Raji (cell line): ENCODE measurements around the gene ELMO2.

Source experiments
- POLR2A ChIP-seq: IDR thresholded peaks from 2 replicates; pipeline ENCODE4 v1.6.1; 2011; ENCODE audit warnings: low read depth, low read length, control low read depth; ENCODE audit not compliant: insufficient read depth

Gene ELMO2

DNA sequence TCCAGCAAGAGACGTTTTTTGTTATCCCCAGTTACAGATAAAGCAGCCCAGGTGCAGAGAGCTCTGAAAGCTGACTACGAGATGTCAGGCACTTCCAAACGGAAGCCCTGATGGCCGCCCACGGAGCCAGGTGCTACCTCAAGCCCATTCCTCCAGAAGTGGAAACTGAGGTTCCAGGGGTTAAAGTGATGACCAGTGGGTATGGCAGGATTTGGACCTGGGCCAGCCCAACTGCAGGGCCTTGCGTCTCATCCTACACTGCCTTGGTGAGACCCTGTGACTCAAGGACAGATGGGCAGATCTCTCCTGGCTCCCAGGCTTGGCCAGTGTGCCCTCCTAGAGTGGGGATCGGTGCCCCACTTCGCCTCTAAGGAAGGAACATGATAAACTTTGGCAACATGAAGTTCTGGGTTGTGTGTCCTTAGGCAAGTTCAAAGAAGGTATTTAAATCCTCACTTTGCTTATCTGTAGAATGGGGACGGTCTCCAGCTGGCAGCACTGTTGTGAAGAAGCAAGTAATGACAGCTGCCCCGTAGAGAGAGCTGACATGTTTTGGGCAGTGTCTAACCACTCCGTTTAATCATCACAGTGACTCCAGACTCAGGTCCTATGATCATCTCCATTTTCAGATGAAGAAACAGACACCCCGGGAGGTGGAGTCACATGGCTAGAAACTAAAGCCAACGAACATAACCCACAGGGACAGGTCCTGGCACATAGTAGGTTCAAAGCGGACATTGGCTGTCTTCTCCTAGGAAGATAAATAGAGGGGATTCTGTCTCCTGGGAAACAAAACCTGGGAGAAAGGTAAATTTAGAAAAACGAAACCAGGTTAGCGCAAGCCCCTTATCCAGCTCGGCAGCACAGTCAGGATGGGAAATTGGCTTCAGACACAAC lies 63.7 kb downstream of the ELMO2 start:
- TF ChIP-seq POLR2A, result no peak

DNA sequence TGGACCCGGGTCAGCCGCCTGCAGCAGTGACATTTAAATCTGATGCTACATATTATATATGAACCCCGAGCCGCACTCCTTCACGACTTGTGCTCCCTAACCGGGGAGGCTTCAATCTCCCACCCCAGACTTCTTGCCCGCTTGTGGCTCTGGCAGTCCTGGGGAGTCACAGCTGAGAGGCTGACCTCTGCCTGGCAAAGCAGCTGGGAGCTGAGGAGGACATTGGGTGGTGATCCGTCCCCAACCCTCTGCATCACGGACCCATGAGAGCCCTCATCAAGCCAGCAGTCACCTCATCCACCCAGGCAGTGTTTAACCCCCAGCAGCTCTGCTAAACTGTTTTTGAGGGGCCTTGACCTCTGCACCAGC lies 64.4 kb downstream of the ELMO2 start:
- no peak for TF ChIP-seq POLR2A

DNA sequence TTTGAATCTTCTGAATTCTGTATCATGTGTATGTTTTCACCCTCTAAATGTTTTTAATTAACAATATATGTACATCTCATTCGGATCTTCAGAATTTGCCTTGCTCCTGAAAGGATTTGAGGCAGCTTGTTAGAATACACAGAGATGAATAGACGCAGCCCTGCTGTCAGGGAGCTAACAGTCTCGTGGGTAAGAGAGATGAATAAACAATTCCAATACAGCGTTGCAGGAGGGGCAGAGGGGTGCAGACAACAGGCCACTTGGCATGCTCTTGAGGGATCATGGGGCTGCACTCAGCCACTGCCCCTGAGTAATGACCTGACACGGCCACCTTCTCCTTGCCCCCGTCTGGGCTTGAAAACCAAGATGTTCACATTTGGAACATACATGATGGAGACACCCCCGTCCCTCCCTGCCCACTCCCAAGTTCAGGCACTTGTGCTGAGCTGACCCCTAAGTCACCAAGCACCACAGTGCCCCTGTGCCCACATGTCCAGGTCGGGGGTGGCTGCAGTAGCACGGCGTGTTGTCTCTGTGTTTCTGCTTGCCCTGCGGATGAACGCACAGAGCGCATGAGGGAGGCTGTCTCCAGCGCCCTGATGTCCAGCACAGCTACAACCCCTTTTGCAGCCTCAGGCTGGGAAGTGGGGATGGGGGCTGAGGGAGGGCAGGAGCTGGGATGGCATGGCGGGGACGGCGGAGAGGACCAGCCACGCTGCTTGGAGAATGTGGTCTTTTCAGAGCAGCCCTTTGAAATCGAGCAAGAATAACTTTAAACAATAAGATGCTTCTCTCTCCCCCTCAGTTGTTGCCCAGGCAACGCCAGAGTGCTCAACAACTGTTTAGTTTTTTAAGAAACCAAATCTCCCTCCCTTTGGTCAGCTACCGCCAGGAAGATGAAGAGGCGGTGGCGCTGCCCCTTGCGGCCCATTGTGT lies 65.1 kb downstream of the ELMO2 start:
- no peak for TF ChIP-seq POLR2A

DNA sequence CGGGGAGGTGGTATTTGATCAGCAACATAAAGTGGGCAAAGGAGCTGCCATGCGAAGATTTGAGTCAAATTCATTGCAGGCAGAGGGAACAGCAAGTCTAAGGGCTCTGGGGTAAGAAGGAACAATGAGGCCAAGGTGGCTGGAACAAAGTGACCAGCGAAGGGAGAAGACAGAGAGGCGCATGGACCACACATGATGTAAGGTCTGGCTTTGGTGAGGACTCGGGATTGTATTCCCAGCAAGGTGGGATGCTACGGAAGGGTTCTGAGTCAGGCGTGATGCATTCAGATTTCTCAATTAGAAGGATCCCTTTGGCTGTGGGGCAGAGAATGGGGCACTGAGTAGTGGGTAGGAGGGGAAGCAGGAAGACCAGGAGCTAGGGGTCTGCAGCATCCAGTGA lies 67.4 kb downstream of the ELMO2 start:
- no peak for TF ChIP-seq POLR2A

DNA sequence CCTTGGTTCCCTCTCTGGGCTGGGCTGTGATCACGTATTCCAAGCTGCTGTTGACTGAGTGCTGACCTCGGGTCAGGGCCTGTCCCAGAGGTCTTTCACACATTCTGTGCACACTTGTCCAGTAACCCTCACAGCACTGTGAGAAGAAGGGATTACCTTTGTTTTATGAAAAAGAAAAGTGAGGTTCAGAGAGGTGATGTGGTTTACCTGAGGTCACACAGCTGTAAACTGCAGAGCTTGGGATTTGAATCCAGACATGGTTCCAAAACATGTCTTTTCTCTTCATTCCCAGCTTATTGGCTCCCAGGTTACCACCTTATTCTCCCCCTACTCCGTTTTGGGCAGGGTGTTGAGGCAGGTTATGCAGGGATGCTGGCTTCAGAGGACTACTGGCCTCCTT lies 69.7 kb downstream of the ELMO2 start:
- TF ChIP-seq POLR2A, result no peak

DNA sequence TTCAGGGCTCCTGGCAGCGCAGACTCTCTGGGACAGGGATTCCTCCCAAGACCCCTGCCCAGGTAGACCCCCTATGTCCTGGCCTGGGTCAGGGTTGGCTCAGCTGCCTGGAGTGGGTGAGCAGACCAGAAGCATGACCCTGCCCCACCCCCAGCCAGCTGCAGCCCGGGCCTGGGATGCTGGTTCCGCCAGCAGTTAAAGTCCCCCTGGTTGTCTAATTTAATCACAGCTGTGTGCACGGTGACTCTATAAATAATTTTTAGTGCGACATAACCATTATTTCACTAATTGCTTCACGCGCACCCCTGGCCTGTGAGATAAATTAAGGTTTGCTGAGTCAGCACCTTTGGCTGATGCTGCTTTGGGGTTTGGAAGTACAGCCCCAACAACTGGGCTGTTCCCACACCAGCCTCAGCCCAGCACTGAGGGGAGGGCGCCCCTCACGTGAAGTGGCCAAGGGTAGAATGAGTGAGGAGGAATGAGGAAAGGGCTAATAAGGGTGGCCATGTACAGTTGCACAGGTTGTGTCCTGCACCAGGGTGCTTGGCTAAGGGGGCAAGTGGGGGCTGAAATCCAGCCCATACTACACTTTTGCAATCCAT lies 72.0 kb downstream of the ELMO2 start:
- no peak for TF ChIP-seq POLR2A

DNA sequence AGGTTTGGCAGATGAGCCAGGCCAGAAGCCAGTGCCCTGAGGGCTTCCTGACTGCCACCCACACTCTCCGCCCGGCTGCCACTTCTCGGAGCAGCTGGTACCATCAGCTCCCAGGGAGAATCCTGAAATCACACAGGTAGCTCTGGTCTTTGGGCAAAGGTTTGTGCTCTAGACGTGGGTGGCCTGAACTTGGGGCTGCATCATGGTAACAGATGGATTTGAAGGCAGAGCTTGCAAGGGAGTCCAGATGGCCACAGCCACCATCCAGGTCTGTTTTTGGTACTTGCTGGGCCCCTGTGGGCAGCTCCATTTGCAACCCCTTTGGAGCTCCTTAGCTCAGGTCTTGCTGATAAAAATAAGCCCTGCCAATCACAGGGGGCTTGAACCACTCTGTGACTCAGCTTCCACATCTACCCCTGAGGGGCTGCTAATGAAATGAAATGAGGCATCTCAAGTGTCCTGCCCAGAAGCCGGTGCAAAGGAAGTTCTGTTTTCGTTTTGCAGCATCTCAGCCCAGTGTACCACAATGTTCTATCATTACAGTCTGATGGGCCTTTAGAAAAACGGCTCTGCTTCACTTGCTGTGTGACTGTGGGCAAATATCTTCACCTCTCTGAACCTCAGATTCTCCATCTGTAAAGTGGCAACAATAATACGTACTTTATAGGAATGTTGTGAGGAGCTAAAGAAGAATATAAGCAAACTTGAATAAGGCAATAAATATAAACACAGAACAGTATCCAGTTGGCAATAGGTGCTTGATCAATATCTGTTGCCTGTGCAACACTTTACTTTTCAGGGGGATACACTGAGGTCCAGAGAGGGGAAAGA lies 73.0 kb downstream of the ELMO2 start:
- no peak for TF ChIP-seq POLR2A

DNA sequence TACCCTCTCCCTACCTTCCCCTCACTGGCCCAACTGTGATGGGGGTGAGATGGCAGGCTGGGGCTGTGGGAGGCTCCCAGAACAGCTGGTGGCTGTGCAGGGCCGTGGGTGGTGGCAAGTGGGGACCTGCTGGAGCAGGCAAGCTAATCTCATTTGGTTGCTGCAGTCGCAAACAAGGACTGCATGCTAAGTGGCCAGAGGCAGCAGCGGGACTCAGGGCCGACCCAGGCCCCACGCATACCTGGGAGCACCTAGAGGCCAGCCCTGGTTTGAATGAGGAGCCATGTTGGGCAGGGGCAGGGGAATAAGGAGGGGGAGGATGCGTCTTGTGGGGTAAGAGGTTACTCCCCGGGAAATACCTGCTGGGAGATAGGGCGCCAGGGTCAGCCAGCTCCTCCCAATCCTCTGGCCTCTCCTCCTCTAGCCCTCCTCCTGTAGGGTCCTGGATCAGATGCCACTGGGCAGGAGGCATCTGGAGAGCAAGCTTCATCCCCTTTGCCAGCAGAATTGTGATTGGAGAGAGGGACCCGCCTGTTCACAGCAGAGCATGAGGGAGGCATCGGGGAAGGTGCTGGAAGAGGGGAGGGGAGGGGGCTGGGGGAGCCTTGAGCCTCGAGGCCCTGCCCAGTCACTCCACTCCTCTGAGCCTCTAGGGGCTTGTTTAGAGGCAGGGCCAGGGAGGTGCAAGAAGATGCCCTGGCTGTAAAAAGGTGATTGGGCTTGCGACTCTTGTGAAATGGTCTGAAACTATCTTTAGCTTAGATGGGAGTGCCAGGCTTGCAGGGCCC lies 73.8 kb downstream of the ELMO2 start:
- no peak for TF ChIP-seq POLR2A

DNA sequence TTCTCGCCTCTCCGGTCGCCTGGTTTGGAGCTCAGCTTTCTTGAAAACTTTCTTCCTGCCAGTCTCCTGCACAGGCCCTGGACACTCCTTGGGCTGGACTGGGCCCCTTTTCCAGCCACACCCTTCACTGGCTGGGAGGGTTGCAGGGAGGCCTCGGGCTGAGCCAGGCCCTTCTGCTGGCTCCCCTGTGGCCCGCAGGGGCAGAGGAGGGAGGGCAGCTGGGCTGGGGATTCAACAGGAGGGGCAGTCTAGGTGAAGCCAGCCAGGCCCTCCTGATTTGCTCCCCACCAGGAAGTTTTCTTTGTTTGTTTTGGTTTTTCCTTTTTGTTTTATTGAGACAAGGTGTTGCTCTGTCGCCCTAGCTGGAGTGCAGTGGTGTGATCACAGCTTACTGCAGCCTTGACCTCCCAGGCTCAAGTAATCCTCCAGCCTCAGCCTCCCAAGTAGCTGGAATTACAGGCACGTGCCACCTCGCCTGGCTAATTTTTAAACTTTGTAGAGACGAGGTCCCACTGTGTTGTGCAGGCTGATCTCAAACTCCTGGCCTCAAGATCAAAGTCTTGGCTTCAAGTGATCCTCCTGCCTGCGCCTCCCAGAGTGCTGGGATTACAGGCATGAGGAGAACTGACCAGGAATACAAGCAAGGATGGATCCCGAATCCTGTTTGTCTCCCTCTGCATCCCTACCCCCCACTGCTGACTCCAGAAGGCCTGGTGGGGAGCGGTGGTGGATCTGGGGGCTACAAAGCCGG lies 74.6 kb downstream of the ELMO2 start:
- no peak for TF ChIP-seq POLR2A

DNA sequence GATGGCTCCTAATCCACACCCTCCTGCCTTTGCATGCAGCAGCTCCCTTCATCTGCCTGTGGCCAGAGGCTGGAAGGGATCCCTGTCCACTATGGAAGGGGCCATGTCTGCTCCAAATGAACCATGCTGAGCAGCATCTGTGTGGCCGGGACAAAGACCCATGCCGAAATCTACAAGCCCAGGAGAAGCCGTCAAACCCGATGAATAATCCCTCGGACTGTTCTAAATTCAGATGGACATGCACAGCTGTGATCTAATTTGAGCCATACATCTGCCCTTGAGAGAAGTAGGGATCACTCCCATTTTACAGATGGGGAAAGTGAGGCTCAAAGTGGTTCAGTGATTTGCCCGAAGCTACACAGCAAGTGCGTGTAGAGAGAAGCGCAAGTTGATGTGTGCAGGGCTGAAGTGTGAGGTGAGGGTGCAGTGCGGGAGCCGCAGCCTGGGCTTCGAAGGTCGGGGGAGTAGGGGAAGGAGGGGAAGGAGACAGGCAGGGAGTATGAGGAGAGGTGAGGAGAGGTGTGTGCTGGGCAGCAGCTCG lies 75.5 kb downstream of the ELMO2 start:
- TF ChIP-seq POLR2A, result no peak

DNA sequence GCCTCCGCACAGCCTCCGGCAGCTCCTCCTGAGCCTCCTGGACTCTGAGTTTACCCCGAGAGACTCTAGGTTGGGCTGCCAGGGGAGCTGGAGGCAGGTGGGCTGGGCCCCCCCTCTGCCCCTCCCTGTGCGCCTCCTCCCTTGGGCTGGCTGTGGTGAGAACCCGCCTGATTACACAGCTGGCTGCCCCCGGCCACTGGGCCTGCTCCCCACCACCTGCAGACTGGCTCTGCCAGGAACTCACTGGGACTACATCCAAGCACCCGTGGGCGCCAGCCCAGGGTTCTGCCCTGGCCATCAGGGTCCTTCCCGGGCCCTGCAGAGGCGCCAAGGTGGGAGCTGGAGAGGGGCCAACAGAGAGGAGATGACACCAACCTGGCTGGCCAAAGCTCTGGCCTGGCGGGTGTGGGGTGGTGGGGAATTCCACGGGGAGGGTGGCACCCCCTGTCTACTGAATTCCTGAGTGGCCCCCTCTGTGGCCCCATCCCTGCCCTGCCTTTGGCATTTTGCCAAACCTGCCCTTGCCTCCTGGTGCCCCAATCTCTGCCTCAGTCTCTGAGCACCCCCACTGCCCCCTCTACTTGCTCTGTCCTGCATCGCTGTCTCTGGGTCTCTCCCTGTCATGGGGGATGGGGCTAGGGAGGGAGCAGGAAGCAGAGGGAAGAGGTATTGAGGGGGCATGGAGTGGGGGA lies 76.2 kb downstream of the ELMO2 start:
- no peak for TF ChIP-seq POLR2A

DNA sequence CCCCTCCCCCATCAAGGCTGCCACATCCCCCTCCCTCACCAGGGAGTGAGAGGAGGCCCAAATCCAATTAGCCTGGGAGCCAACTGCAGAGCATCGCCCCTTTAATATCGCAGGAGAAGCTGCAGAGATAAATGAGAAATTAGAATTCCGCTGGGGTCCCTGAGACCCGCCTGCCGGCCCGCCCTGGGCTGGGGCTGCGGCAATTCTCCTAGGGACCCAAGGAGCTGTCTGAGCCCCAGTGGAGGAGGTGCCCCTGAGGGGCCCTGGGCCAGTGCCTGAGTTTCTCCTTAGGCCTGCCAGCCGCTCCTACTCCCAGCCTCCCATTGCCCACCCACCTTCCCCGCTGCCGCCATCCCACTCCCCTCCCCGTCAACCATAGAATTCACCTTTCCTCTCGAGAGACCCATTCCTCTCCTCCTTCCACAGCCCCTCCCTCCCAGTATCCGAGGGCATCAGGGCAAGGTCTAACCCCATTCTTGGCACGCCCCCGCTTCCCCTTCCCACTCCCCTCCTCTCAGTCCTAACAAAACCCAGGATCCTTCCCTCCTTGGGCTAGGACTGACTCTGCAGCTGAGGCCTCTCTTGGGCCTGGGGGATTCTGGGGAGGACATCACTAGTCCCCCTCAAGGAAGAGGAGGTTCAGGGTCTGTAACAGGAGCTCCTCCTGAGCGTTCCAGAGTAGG lies 78.1 kb downstream of the ELMO2 start:
- TF ChIP-seq POLR2A, result no peak
